Stimulated activated CD8-positive, alpha-beta memory T cell treated with anti-CD3 and anti-CD28 coated beads, Interleukin-15, amount 100 ng/mL, for 4 hours (primary cell): ENCODE data around the gene EMILIN1.

Experiments
- DNase-seq, 2 donors: peaks; one replicate each; pipeline ENCODE4 v3.0.0-alpha.2; 2020; ENCODE audit warnings: low read depth in 2 of 2

EMILIN1 gene

GRCh38 chr2:27123302-27124150 lies 45.1 kb downstream of the EMILIN1 start, which contains the start of gene ABHD1:
ABHD1 (plus strand) TSS chr2:27123815; CDS start chr2:27123949, 134 bp downstream.
- peak; percentile 19 to 51 for DNase-seq

- DNase-seq: no peak
Observed at GRCh38 chr2:27125104-27125503, 46.7 kb downstream of the EMILIN1 start.

- no peak for DNase-seq
Observed at GRCh38 chr2:27126252-27126710, 47.9 kb downstream of the EMILIN1 start.

- no peak for DNase-seq
Observed at GRCh38 chr2:27127883-27128667, 49.7 kb downstream of the EMILIN1 start.

- no peak for DNase-seq
Observed at GRCh38 chr2:27128668-27129571, 50.5 kb downstream of the EMILIN1 start.

GRCh38 chr2:27130396-27130795 lies 52.0 kb downstream of the EMILIN1 start:
- no peak for DNase-seq

GRCh38 chr2:27131429-27131828 lies 53.0 kb downstream of the EMILIN1 start:
- DNase-seq: no peak

GRCh38 chr2:27133195-27133875 lies 54.9 kb downstream of the EMILIN1 start:
- no peak for DNase-seq

GRCh38 chr2:27133905-27134780 lies 55.7 kb downstream of the EMILIN1 start, which contains the start of gene PREB:
PREB (minus strand) TSS chr2:27134636; CDS start chr2:27134421, 215 bp downstream.
- peak; percentile 95 to 98 for DNase-seq

GRCh38 chr2:27134781-27135477 lies 56.5 kb downstream of the EMILIN1 start:
- DNase-seq: no peak

GRCh38 chr2:27135478-27135955 lies 57.1 kb downstream of the EMILIN1 start:
- no peak for DNase-seq
